ENCODE results near the gene EIF4A3.

Gene EIF4A3

GRCh38 chr17:80177986-80178595 lies 31.2 kb upstream of the EIF4A3 start:
- ChIA-PET CTCF (interaction anchor here (1.1 to 1.9 kb wide), 2 partner anchors 18 to 77 kb away, joined by 3 to 5 read pairs; partner anchors contain the start of gene GAA), POLR2A (no interaction called here)
- no peak for DNase-seq (ENCODE audit: extremely low spot score)
- no peak for TF ChIP-seq CTCF (IDR thresholded peaks at IDR 0.05; ENCODE audit: control extremely low read depth, extremely low read depth, low read depth, missing control alignments)

DNA sequence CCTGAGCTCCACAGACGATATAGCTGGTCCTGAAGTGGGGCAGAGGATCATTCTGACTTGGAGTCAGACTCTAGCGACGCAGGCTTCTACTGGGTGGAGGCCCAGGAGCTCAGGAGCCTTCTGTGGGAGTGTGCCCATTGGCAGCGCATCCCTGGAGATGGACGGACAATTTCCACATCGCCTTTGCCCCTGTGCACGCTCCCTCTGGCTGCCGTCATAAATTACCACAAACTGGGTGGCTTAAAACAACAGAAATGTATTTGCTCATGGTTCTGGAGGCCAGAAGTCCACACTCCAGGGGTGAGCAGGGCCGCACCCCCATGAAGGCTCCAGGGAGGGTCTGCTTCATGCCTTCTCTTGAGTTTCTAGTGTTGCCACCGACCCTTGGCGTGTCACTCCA lies 29.8 kb upstream of the EIF4A3 start:
- CTCF ChIA-PET: no interaction called here
- POLR2A ChIA-PET: no interaction called here
- DNase-seq (ENCODE audit: extremely low spot score): no peak
- no peak for TF ChIP-seq CTCF (IDR thresholded peaks at IDR 0.05; ENCODE audit: control extremely low read depth, extremely low read depth, low read depth, missing control alignments)

DNA sequence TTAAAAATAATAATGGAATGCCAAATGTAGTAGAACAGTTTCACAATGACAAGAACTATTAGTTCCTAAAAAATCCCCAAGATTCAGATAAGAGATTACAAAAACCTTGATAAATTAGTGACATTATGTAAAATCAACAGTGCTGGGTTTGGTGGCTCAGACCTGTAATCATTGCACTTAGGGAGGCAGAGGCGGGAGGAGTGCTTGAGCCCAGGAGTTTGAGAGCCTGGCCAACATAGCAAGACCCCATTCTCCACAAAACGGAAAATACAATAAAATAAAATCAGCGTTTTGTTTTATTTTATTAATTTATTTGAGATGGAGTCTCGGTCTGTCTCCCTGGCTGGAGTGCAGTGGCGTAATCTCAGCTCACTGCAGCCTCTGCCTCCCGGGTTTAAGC lies 27.0 kb upstream of the EIF4A3 start:
- ChIA-PET CTCF (interaction anchor here (1.0 kb wide), 1 partner anchor 17 kb away, joined by 3 read pairs; no protein-coding TSS in a partner anchor), POLR2A (no interaction called here)
- no peak for DNase-seq (ENCODE audit: extremely low spot score)
- TF ChIP-seq CTCF (IDR thresholded peaks at IDR 0.05; ENCODE audit: control extremely low read depth, extremely low read depth, low read depth, missing control alignments): no peak

- no peak for DNase-seq (ENCODE audit: extremely low spot score)
- POLR2A ChIA-PET: no interaction called here
- CTCF ChIA-PET: interaction anchor here (1.0 kb wide), 1 partner anchor 18 kb away, joined by 3 read pairs; no protein-coding TSS in a partner anchor
- TF ChIP-seq CTCF (IDR thresholded peaks at IDR 0.05; ENCODE audit: control extremely low read depth, extremely low read depth, low read depth, missing control alignments): no peak
Measured at GRCh38 chr17:80173126-80173525, 26.2 kb upstream of the EIF4A3 start.

GRCh38 chr17:80171681-80172080 lies 24.8 kb upstream of the EIF4A3 start:
- CTCF ChIA-PET: no interaction called here

GRCh38 chr17:80169784-80170500 lies 23.0 kb upstream of the EIF4A3 start, which contains the start of gene CARD14:
Gene CARD14, plus strand, starts transcription at chr17:80170030. Its CDS starts 11,409 bp downstream, at chr17:80181439.
- ChIA-PET CTCF (no interaction called here), POLR2A (no interaction called here)
- DNase-seq (ENCODE audit: extremely low spot score): no peak
- TF ChIP-seq CTCF (IDR thresholded peaks at IDR 0.05; ENCODE audit: control extremely low read depth, extremely low read depth, low read depth, missing control alignments): no peak

More at GRCh38 chr17:80171681-80172080, 24.8 kb upstream of the EIF4A3 start:
- DNase-seq (ENCODE audit: extremely low spot score): no peak
- POLR2A ChIA-PET: no interaction called here
- TF ChIP-seq CTCF (IDR thresholded peaks at IDR 0.05; ENCODE audit: control extremely low read depth, extremely low read depth, low read depth, missing control alignments): no peak
